ENCODE measurements around the gene NETO1.
A peak's percentile ranks its signal among the peaks of the same experiment; 100 is the strongest.

NETO1 gene

GRCh38 chr18:72822202-72822601 lies 45.6 kb downstream of the NETO1 start:
- TF ChIP-seq POLR2A (IDR thresholded peaks at IDR 0.05; ENCODE audit: low read length) (no peak), GATA1 (IDR thresholded peaks at IDR 0.05; ENCODE audit: low read depth, low read length) (no peak)
- DNase-seq = no peak

- TF ChIP-seq POLR2A (IDR thresholded peaks at IDR 0.05; ENCODE audit: low read length) (no peak), GATA1 (IDR thresholded peaks at IDR 0.05; ENCODE audit: low read depth, low read length) (no peak)
- DNase-seq = no peak
These were observed 47.2 kb downstream of the NETO1 start for GRCh38 chr18:72820571-72820970.

GRCh38 chr18:72819050-72819449 lies 48.7 kb downstream of the NETO1 start:
- no peak for TF ChIP-seq POLR2A (IDR thresholded peaks at IDR 0.05; ENCODE audit: low read length)
- TF ChIP-seq GATA1 (IDR thresholded peaks at IDR 0.05; ENCODE audit: low read depth, low read length) = no peak
- DNase-seq = no peak

DNA sequence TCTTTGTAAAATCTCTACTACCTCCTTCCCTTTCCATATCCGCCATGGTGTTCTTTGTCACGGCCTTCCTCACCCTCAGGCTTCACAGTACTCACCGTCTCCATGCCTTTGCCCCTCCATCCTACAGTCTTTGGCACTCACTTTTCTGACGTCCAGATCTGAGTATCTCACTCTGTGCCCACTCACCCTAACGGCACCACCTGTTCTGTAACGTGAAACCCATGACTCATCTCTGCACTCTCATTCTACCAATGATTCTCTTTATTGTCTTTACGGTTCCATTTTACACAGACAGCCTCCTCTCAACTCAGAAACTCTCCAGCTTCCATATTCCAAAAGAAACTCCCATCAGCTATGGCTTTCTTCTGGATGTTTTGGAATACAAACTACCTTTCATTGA lies 56.7 kb downstream of the NETO1 start:
- TF ChIP-seq GATA1 (IDR thresholded peaks at IDR 0.05; ENCODE audit: low read depth, low read length) = no peak
- no peak for TF ChIP-seq POLR2A (IDR thresholded peaks at IDR 0.05; ENCODE audit: low read length)
- no peak for DNase-seq

DNA sequence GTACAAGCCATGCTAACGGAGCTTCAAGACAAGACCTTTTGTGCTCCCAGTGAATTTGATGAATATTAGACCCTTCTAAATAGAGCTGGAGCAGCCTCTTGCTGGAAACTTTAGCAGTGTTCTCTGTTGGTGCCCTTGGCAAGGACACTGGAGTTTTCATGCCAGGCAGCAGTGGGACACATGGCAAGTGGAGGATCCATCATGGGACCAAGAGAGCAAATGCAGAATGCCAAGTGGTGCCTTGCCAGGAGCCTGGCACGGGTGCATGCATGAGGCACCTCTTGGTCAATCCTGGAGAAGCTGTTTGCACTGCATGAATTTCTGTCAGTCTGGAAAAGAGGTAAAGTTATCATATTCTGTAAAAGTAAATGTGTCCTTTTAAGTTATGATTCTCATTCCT lies 59.1 kb downstream of the NETO1 start:
- no peak for DNase-seq
- TF ChIP-seq POLR2A (IDR thresholded peaks at IDR 0.05; ENCODE audit: low read length) (no peak), GATA1 (IDR thresholded peaks at IDR 0.05; ENCODE audit: low read depth, low read length) (no peak)

GRCh38 chr18:72799106-72799505 lies 68.7 kb downstream of the NETO1 start:
- TF ChIP-seq POLR2A (IDR thresholded peaks at IDR 0.05; ENCODE audit: low read length) (no peak), GATA1 (IDR thresholded peaks at IDR 0.05; ENCODE audit: low read depth, low read length) (no peak)
- DNase-seq = no peak

GRCh38 chr18:72783530-72783929 lies 84.3 kb downstream of the NETO1 start:
- no peak for TF ChIP-seq GATA1 (IDR thresholded peaks at IDR 0.05; ENCODE audit: low read depth, low read length)
- no peak for TF ChIP-seq POLR2A (IDR thresholded peaks at IDR 0.05; ENCODE audit: low read length)
- no peak for DNase-seq

- TF ChIP-seq GATA1 (IDR thresholded peaks at IDR 0.05; ENCODE audit: low read depth, low read length) (no peak), POLR2A (IDR thresholded peaks at IDR 0.05; ENCODE audit: low read length) (no peak)
- DNase-seq = no peak
These were observed 92.9 kb downstream of the NETO1 start for GRCh38 chr18:72774914-72775313.

DNA sequence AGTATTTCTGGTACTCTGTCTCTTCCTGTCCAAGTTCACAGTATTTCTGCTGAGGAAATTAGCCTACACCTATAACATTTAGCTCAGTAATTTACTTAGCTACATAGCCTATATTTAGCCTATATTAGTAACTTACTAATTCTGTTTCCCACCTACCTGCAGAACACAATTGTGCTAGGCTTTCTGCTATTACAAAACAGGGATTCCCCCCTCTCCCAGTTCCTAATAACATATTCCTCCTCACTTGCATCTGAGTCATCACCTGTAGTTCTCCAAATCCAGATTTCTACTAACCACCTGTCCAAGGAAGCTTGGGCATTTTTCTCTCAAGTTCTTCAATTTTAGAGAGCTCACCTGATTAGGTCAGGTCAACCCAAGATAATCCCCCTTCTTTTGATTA lies 94.9 kb downstream of the NETO1 start:
- DNase-seq = no peak
- no peak for TF ChIP-seq GATA1 (IDR thresholded peaks at IDR 0.05; ENCODE audit: low read depth, low read length)
- TF ChIP-seq POLR2A (IDR thresholded peaks at IDR 0.05; ENCODE audit: low read length) = no peak

GRCh38 chr18:72768681-72769229 lies 99.0 kb downstream of the NETO1 start:
- DNase-seq = no peak
- no peak for TF ChIP-seq GATA1 (IDR thresholded peaks at IDR 0.05; ENCODE audit: low read depth, low read length)
- no peak for TF ChIP-seq POLR2A (IDR thresholded peaks at IDR 0.05; ENCODE audit: low read length)

DNA sequence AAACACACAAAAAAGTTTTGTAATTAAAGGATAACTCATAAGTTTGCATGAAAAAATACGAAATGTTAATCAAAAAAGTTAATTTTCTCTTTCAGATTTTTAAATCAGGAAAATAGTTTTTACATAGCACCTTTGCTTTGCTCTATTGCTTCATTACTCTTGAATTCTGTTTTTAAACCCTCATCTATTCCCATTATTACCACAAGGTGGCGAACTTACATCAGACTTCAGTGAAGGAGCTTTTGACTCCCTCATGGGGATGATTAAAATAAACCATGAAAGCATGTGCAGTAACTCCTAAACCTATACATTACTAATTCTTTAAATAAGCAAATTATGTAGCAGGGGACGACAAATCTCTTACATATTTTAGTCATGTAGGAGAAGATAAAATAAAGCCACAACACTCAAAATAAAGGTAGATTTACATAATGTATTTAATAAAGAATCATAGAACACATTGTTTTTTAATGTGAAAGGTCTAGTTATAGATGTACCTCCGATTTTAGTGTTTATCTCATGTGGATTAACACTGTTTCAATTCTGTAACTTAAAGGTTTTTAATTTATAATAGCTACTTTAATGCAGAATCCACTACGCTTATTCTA lies 105.2 kb downstream of the NETO1 start:
- TF ChIP-seq GATA1 (IDR thresholded peaks at IDR 0.05; ENCODE audit: low read depth, low read length) (no peak), POLR2A (IDR thresholded peaks at IDR 0.05; ENCODE audit: low read length) (no peak)
- DNase-seq = peak; percentile 56 to 76

DNA sequence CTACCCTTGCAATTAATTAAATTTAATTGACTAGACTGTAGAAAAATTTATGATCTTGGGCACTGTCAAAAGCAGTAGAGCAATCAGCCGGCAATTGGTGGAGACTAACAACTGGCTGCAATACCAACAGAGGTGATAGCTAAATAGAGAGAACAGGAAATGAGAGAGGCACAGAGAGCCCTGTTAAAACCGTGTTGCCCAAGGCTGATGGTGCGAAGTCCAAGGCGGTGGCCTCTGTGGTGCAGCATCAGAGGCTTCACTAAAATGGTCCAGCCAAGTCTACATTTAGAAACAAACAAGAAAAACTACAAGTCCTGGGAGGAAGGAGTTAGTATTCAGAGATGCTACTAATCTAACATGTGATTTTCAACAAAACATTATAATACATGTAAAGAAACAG lies 115.6 kb downstream of the NETO1 start:
- no peak for DNase-seq
- no peak for TF ChIP-seq GATA1 (IDR thresholded peaks at IDR 0.05; ENCODE audit: low read depth, low read length)
- TF ChIP-seq POLR2A (IDR thresholded peaks at IDR 0.05; ENCODE audit: low read length) = no peak

GRCh38 chr18:72742002-72742401 lies 125.8 kb downstream of the NETO1 start:
- peak in 1 of 2 experiments; percentile 24 for DNase-seq

DNA sequence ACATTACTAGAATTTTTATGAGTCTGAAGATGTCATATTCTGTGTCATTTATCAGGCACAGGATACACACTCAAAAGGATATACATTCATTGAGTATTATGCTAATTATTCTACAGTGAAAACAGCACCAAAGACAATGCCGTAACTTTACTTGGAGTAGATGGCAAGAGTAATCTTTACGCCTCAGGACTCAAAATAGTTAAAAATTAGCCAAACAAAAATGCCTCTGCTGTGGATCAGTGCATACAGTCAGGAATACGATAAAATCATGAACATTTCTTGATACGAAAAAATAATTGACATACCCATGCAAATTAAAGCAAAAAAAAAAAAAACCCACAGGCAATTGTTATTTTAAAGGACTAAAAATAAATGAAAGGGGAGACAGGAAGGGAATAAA lies 129.7 kb downstream of the NETO1 start:
- TF ChIP-seq GATA1 (IDR thresholded peaks at IDR 0.05; ENCODE audit: low read depth, low read length) = no peak
- TF ChIP-seq POLR2A (IDR thresholded peaks at IDR 0.05; ENCODE audit: low read length) = no peak
- no peak for DNase-seq

More at GRCh38 chr18:72742002-72742401, 125.8 kb downstream of the NETO1 start:
- no peak for TF ChIP-seq GATA1 (IDR thresholded peaks at IDR 0.05; ENCODE audit: low read depth, low read length)
- no peak for TF ChIP-seq POLR2A (IDR thresholded peaks at IDR 0.05; ENCODE audit: low read length)

DNA sequence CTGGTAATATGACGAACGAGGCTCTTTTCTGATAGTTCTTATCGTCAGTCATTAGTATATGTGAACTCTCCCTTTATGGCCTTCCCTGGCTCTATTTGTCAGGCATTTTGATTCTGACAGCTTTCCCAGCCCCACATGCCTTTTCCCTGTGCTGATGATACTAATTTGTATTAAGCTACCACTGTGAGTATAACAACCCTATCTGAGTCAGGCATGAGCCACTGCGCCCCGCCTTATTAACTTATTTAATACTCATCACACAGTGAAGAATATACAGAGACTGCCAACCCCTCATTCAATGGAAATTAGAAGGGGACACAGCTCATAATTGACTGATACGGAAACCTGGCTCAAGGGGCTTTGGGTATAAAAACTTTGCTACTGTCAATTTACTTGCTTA lies 140.0 kb downstream of the NETO1 start:
- no peak for DNase-seq
- TF ChIP-seq POLR2A (IDR thresholded peaks at IDR 0.05; ENCODE audit: low read length) (no peak), GATA1 (IDR thresholded peaks at IDR 0.05; ENCODE audit: low read depth, low read length) (no peak)
